Ovary (tissue), 9 donors: Measurements from ENCODE around the gene THOC2. TPM values are rescaled to one million over a fixed set of nuclear protein-coding genes. Genes with fewer than 3 reads are reported as not detected.
"Not testable (repeated sequence)": the region's sequence is repeated elsewhere in the genome, so short reads cannot be mapped to it uniquely, and the experiment has no call there.

ENCODE experiments used
- DNase-seq, 5 donors: peaks; one replicate each; pipeline ENCODE4 v3.0.0-alpha.2; 2019 to 2020
- H3K27ac ChIP-seq, 2 donors: fragments of 200-600 bp; one replicate each; pipeline versions ENCODE4 v1.5.1 to v1.8.0; 2019 to 2022
- H3K27me3 ChIP-seq: fragments of 200-600 bp; one replicate; pipeline ENCODE4 v1.8.0; 2022
- H3K36me3 ChIP-seq: fragments of 200-600 bp; sonication (generic); one replicate; pipeline ENCODE4 v1.5.1; 2019
- H3K4me1 ChIP-seq: one replicate; pipeline ENCODE4 v1.8.1; 2013; ENCODE audit warnings: mild to moderate bottlenecking, moderate library complexity; ENCODE audit not compliant: insufficient read depth
- H3K4me3 ChIP-seq: fragments of 200-600 bp; sonication (generic); one replicate; pipeline ENCODE4 v1.5.1; 2017
- H3K9me3 ChIP-seq, 2 donors: fragments of 200-600 bp in 1 of 2; sonication (generic) in 1 of 2; one replicate each; pipeline versions ENCODE4 v1.5.1 to v1.8.1; 2013 to 2019; ENCODE audit warnings: mild to moderate bottlenecking in 1 of 2, moderate library complexity in 1 of 2
- CTCF ChIP-seq, 3 donors: fragments of 450-650 bp in 2 of 3; fragments of 200-600 bp in 1 of 3; IDR thresholded peaks; one replicate each; pipeline versions ENCODE4 v1.5.1 to v1.8.0; 2016 to 2022; ENCODE audit warnings: antibody characterized with exemption in 3 of 3, mild to moderate bottlenecking in 1 of 3
- EP300 ChIP-seq: sonication (generic); formaldehyde crosslinking; IDR thresholded peaks from one replicate; pipeline ENCODE4 v1.6.1; 2017; ENCODE audit warnings: antibody characterized with exemption
- POLR2A ChIP-seq: fragments of 450-650 bp; IDR thresholded peaks from one replicate; pipeline ENCODE4 v1.6.1; 2017; ENCODE audit warnings: antibody characterized with exemption, mild to moderate bottlenecking, moderate library complexity
- WGBS, 3 donors: extraction: QIAGEN DNeasy Blood & Tissue Kit in 1 of 3; methylation state at CpG; one replicate each; pipeline versions ENCODE4 v1.1.5 to v1.1.7; 2013 to 2017; 5-methylcytosine and 5-hydroxymethylcytosine counted together
- intact Hi-C, 4 donors: fragments of 100-400 bp; cut with DNase I; formaldehyde crosslinking; loops; one replicate each; pipeline versions ENCODE4 v1.11.0 to v1.15.1; 2022 to 2023
- polyA plus RNA-seq, 2 donors: library from polyadenylated mRNA; stranded (reverse); fragments of 200-250 nt in 1 of 2; fragments of 350-450 nt in 1 of 2; fragmentation: Illumina TruSeq in 1 of 2; extraction: RNeasy Lipid Tissue Mini Kit (QIAGEN cat#74804) in 1 of 2; gene quantifications; one replicate each; pipeline ENCODE4 v1.2.3, GENCODE V29; 2013 to 2014
- total RNA-seq, 7 donors: library from RNA; depleted of rRNA in 2 of 7; stranded (reverse); fragments of >200 nt in 2 of 7; fragmentation: NEBNext Ultra II Directional in 3 of 7; extraction: Animal tissue kit (Norgen Biotek cat#: 25700) in 3 of 7; gene quantifications; one replicate each; pipeline versions ENCODE4 v1.1.0 to v1.2.4, GENCODE V29; 2016 to 2023
- donor health status: DM: no; HTN: no; CAD: no; lungs with moderate emphysema.
- donor health status: DM: no; HTN: no; CAD: no.
- donor health status: Bipolar disorder and iron deficiency.
- donor health status: DM: yes; HTN: yes; CAD: no.
- donor health status: DM: no; HTN: no; CAD: no.
- donor health status: DM: yes; HTN: yes; CAD: no.

The THOC2 gene
- total and polyA plus RNA-seq, 9 donors: 37.0 to 91.9 (median 77.7) TPM

GRCh38 chrX:123738378-123738940 is 5.6 kb upstream of the THOC2 start:
- no peak for DNase-seq
- intact Hi-C loops: no loop called here
- WGBS, 3 donors: 67 to 75% (median 71%) methylated on average over 10 of the region's 10 CpGs
- no peaks in the 10 kb centered on the region for H3K9me3 ChIP-seq
- no peaks in the 10 kb centered on the region for H3K27me3 ChIP-seq
- H3K4me1 ChIP-seq: no peaks in the 10 kb centered on the region
- H3K27ac ChIP-seq: no peak overlapping the region
- no peak overlapping the region for H3K4me3 ChIP-seq
- no peak for TF ChIP-seq EP300
- TF ChIP-seq CTCF (IDR thresholded peaks at IDR 0.05): no peak
- no peak for TF ChIP-seq POLR2A
- H3K36me3 ChIP-seq: no peaks in the 10 kb centered on the region

- TF ChIP-seq EP300: no peak
- TF ChIP-seq CTCF (IDR thresholded peaks at IDR 0.05): no peak
- TF ChIP-seq POLR2A: no peak
- no peak for DNase-seq
- no peak overlapping the region for H3K4me3 ChIP-seq
- intact Hi-C loops: no loop called here
- H3K27ac ChIP-seq: no peak overlapping the region
- H3K4me1 ChIP-seq: no peaks in the 10 kb centered on the region
- H3K36me3 ChIP-seq: no peaks in the 10 kb centered on the region
- H3K9me3 ChIP-seq: no peaks in the 10 kb centered on the region
- WGBS, 3 donors: 21 to 31% (median 23%) methylated on average over 2 of the region's 2 CpGs
- H3K27me3 ChIP-seq: no peaks in the 10 kb centered on the region
Measured at GRCh38 chrX:123736333-123736921, 3.6 kb upstream of the THOC2 start.

- H3K27ac ChIP-seq, DNase-seq, intact Hi-C loops, H3K27me3 ChIP-seq, H3K9me3 ChIP-seq, H3K36me3 ChIP-seq, H3K4me1 ChIP-seq, H3K4me3 ChIP-seq: not testable (repeated sequence)
- 100% methylated on average over 1 of the region's 1 CpG; no CpG with 5 or more reads in 2 of the 3 donors for WGBS, 3 donors
Measured at GRCh38 chrX:123735137-123735536, 2.3 kb upstream of the THOC2 start.

GRCh38 chrX:123734079-123734478 is 1.2 kb upstream of the THOC2 start:
- DNase-seq, H3K4me3 ChIP-seq, H3K4me1 ChIP-seq, intact Hi-C loops, H3K9me3 ChIP-seq, H3K36me3 ChIP-seq, H3K27ac ChIP-seq, H3K27me3 ChIP-seq: not testable (repeated sequence)
- WGBS, 3 donors: 89 to 92% (median 89%) methylated on average over 36 to 43 of the region's 43 CpGs

GRCh38 chrX:123731987-123732669 is 724 bp downstream of the THOC2 start:
- Histone ChIP-seq H3K36me3 (no peaks in the 10 kb centered on the region), H3K27me3 (no peaks in the 10 kb centered on the region), H3K27ac (peak overlapping the region; percentile 69 to 78), H3K4me1 (peaks cover 2% of the 10 kb centered on the region), H3K9me3 (no peaks in the 10 kb centered on the region), H3K4me3 (peak overlapping the region; percentile 58)
- 28 to 34% (median 31%) methylated on average over 41 of the region's 41 CpGs for WGBS, 3 donors
- TF ChIP-seq POLR2A (no peak), EP300 (no peak), CTCF (IDR thresholded peaks at IDR 0.05) (no peak)
- peak in 4 of 5 donors; percentile 17 to 45 (median 30) for DNase-seq
- intact Hi-C loops: no loop called here
